HG02852 (cell line): ENCODE data around the gene C2orf15.
"Not testable (repeated sequence)": the region's sequence is repeated elsewhere in the genome, so short reads cannot be mapped to it uniquely, and the experiment has no call there.

Source experiments
- ATAC-seq: cut with Tn5 transposase; IDR thresholded peaks from one replicate; pipeline ENCODE4 v1.9.1; 2021; ENCODE audit warnings: mild to moderate bottlenecking, moderate library complexity; ENCODE audit not compliant: unreplicated experiment

The C2orf15 gene

GRCh38 chr2:99159594-99159993 is 18.1 kb downstream of the C2orf15 start:
- no peak for ATAC-seq

GRCh38 chr2:99166218-99166617 is 24.7 kb downstream of the C2orf15 start:
- ATAC-seq: no peak

GRCh38 chr2:99169534-99169933 is 28.0 kb downstream of the C2orf15 start:
- ATAC-seq: no peak

GRCh38 chr2:99171377-99172140 is 30.1 kb downstream of the C2orf15 start:
- no peak for ATAC-seq

GRCh38 chr2:99180755-99181623 is 39.5 kb downstream of the C2orf15 start, which contains the start of the genes MITD1 and MRPL30:
Gene MITD1, minus strand, starts transcription at chr2:99181058. Its CDS starts 77 bp downstream, at chr2:99180981.
Gene MRPL30, plus strand, starts transcription at chr2:99181184. Its CDS starts 5,020 bp downstream, at chr2:99186204.
- ATAC-seq: peak; percentile 91

GRCh38 chr2:99181624-99182000 is 40.1 kb downstream of the C2orf15 start:
- ATAC-seq: no peak

- no peak for ATAC-seq
Observed at GRCh38 chr2:99183025-99183424, 41.5 kb downstream of the C2orf15 start.

- ATAC-seq: no peak
Observed at GRCh38 chr2:99184811-99185210, 43.3 kb downstream of the C2orf15 start.

- no peak for ATAC-seq
Observed at GRCh38 chr2:99187011-99187410, 45.5 kb downstream of the C2orf15 start.

GRCh38 chr2:99188357-99188756 is 46.9 kb downstream of the C2orf15 start:
- no peak for ATAC-seq

GRCh38 chr2:99190548-99190947 is 49.0 kb downstream of the C2orf15 start:
- no peak for ATAC-seq

- not testable (repeated sequence) for ATAC-seq
Observed at GRCh38 chr2:99192364-99192763, 50.9 kb downstream of the C2orf15 start.

- no peak for ATAC-seq
Observed at GRCh38 chr2:99198103-99198841, 56.8 kb downstream of the C2orf15 start.

- ATAC-seq: no peak
Observed at GRCh38 chr2:99200076-99200800, 58.7 kb downstream of the C2orf15 start.
